ENCODE measurements around the gene ZNRF3.

The ZNRF3 gene

DNA sequence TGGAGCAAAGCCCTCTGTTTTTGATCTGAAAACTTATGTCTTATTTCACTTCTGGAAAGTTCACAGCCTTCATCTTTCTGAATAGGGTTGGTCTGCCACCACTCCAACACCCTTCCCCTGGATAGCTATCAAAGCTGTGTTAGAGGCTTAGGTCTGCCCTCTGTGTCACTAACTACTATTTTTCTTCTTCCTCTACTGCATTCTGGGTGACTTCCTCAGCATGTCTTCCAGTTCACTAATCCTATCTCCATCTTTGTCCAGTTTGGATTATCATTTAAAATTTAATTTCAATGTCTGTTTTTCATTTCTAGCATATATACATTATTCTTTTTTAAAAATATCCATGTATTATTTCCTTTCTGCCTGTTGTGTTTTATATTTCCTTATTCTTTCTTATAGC lies 84.6 kb downstream of the ZNRF3 start:
- TF ChIP-seq CTCF (IDR thresholded peaks at IDR 0.05; ENCODE audit: low read depth, low read length), result no peak
- no peak overlapping the region for H3K4me3 ChIP-seq (ENCODE audit: low read depth, low read length)

GRCh38 chr22:28969401-28970168 lies 86.2 kb downstream of the ZNRF3 start:
- TF ChIP-seq CTCF (IDR thresholded peaks at IDR 0.05; ENCODE audit: low read depth, low read length), result no peak

GRCh38 chr22:28973352-28973751 lies 90.0 kb downstream of the ZNRF3 start:
- H3K4me3 ChIP-seq (ENCODE audit: low read depth, low read length), result no peak overlapping the region
- no peak for TF ChIP-seq CTCF (IDR thresholded peaks at IDR 0.05; ENCODE audit: low read depth, low read length)

More at GRCh38 chr22:28969401-28970168, 86.2 kb downstream of the ZNRF3 start:
- H3K4me3 ChIP-seq (ENCODE audit: low read depth, low read length), result no peak overlapping the region

DNA sequence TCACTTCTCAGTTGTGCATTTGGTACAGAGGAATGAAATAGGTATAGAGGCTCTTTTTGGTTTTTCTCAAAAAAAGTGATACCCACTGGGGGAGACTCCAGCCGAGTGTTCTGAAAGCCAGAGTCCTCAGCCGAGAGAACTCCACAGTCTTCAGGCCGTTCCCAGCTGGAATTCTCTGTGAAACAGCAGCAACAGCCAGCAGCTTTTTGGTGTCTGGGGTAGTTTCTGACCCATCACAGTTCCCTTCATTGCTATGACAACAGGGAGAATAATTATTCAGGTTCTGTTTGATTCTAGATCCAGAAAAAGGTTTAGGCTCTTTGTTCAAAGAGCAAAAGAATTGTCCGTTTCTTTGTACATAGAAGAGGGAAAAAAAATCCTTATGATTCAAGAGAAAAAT lies 93.7 kb downstream of the ZNRF3 start:
- TF ChIP-seq CTCF (IDR thresholded peaks at IDR 0.05; ENCODE audit: low read depth, low read length), result no peak
- no peak overlapping the region for H3K4me3 ChIP-seq (ENCODE audit: low read depth, low read length)

DNA sequence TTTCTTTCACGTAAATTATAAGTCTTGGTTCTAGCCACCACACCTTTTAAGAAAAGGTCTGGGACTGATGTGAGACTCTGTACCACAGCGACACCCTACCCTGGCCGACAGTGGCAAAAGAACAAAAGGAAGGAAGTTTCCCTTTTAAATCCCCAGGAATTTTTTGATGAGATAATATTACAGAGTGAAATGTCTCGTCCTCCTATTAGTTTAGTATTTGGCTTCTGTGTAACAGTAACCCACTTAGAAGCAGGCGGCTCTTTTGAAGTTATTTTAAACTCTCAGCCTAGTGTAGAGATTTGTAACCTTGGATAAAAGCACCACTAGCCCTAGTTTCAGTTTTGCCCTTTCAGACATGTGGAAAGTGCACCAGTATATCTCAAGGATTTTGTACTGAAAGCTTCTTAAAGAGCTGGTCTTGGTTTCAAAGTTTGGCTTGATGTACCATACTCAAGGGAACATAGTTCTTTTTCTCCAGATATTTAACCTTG lies 94.2 kb downstream of the ZNRF3 start:
- no peak for TF ChIP-seq CTCF (IDR thresholded peaks at IDR 0.05; ENCODE audit: low read depth, low read length)
- H3K4me3 ChIP-seq (ENCODE audit: low read depth, low read length), result no peak overlapping the region

GRCh38 chr22:28978158-28978557 lies 94.8 kb downstream of the ZNRF3 start:
- H3K4me3 ChIP-seq (ENCODE audit: low read depth, low read length), result no peak overlapping the region
- no peak for TF ChIP-seq CTCF (IDR thresholded peaks at IDR 0.05; ENCODE audit: low read depth, low read length)
